DND-41 (cell line): ENCODE measurements around the gene STPG3.

Experiments used
- ATAC-seq: fragments of 200-7000 bp; cut with Tn5 transposase; 3 replicates; pipeline ENCODE4 v1.9.1; 2021; ENCODE audit warnings: low read depth; ENCODE audit not compliant: insufficient read depth
- DNase-seq: peaks from one replicate; pipeline ENCODE4 v3.0.0-alpha.2; 2020
- H2AFZ ChIP-seq: 2 replicates; pipeline ENCODE4 v1.6.0; 2012; ENCODE audit warnings: low read depth, low read length
- H3K27ac ChIP-seq: 2 replicates; pipeline ENCODE4 v1.5.1; 2012; ENCODE audit warnings: low read length, inconsistent platforms
- H3K27me3 ChIP-seq: fragments of 200-600 bp; sonication (generic); 2 replicates; pipeline ENCODE4 v1.6.0; 2012; ENCODE audit warnings: low read length, mild to moderate bottlenecking, inconsistent platforms; ENCODE audit not compliant: insufficient read depth, poor library complexity
- H3K36me3 ChIP-seq: 2 replicates; pipeline ENCODE4 v1.5.1; 2012; ENCODE audit warnings: low read length, inconsistent platforms; ENCODE audit not compliant: insufficient read depth
- H3K4me1 ChIP-seq: 2 replicates; pipeline ENCODE4 v1.5.1; 2012; ENCODE audit warnings: mild to moderate bottlenecking, low read length; ENCODE audit not compliant: insufficient read depth
- H3K4me2 ChIP-seq: 2 replicates; pipeline ENCODE4 v1.6.0; 2012; ENCODE audit warnings: mild to moderate bottlenecking, moderate library complexity, low read length, inconsistent platforms; ENCODE audit not compliant: insufficient read depth
- H3K4me3 ChIP-seq, 2 experiments: fragments of 200-600 bp in 1 of 2; shearing (Covaris generic) in 1 of 2; 2 replicates each; pipeline ENCODE4 v1.5.1; 2012 to 2016; ENCODE audit warnings: inconsistent platforms in 2 of 2, low read length in 2 of 2, mild to moderate bottlenecking in 2 of 2, low read depth in 1 of 2, moderate library complexity in 1 of 2
- H3K79me2 ChIP-seq: 2 replicates; pipeline ENCODE4 v1.6.0; 2012; ENCODE audit warnings: low read length, inconsistent platforms; ENCODE audit not compliant: insufficient read depth
- H3K9ac ChIP-seq: 2 replicates; pipeline ENCODE4 v1.6.0; 2012; ENCODE audit warnings: low read depth, mild to moderate bottlenecking, inconsistent platforms, low read length, moderate library complexity
- H3K9me3 ChIP-seq: 2 replicates; pipeline ENCODE4 v1.5.1; 2012; ENCODE audit warnings: low read length, moderate library complexity, mild to moderate bottlenecking, inconsistent platforms; ENCODE audit not compliant: insufficient read depth, severe bottlenecking
- H4K20me1 ChIP-seq: 2 replicates; pipeline ENCODE4 v1.6.0; 2012; ENCODE audit warnings: low read length; ENCODE audit not compliant: insufficient read depth
- EZH2 ChIP-seq: IDR thresholded peaks from 3 replicates; pipeline ENCODE4 v1.6.1; 2012; ENCODE audit warnings: borderline replicate concordance, low read depth, mild to moderate bottlenecking, moderate library complexity, low read length, inconsistent platforms; ENCODE audit not compliant: severe bottlenecking
- TF ChIP-seq, protein P1 (sequence below): IDR thresholded peaks from 2 replicates; pipeline ENCODE4 v1.5.1; 2012; ENCODE audit warnings: borderline replicate concordance, low read length, moderate library complexity, mild to moderate bottlenecking; ENCODE audit not compliant: poor library complexity, severe bottlenecking; ENCODE audit errors: extremely low read depth

STPG3 gene

DNA sequence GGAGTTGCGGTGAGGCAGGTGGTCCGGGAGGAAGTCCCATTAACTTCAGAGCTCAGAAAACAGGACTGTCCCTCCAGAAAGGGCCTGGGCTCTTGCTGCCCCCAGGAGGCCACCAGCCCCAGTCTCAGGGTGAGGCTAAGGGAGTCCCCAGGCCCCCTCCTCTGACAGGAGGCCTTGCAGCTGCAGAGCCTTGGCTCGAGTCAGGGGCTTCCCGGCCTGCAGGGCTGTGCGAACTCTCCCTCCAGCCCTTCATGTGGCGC, 3.2 kb upstream of the STPG3 start:
- Histone ChIP-seq H3K4me2 (no peak overlapping the region), H2AFZ (no peak overlapping the region), H3K36me3 (peaks cover 12% of the 10 kb centered on the region)

DNA sequence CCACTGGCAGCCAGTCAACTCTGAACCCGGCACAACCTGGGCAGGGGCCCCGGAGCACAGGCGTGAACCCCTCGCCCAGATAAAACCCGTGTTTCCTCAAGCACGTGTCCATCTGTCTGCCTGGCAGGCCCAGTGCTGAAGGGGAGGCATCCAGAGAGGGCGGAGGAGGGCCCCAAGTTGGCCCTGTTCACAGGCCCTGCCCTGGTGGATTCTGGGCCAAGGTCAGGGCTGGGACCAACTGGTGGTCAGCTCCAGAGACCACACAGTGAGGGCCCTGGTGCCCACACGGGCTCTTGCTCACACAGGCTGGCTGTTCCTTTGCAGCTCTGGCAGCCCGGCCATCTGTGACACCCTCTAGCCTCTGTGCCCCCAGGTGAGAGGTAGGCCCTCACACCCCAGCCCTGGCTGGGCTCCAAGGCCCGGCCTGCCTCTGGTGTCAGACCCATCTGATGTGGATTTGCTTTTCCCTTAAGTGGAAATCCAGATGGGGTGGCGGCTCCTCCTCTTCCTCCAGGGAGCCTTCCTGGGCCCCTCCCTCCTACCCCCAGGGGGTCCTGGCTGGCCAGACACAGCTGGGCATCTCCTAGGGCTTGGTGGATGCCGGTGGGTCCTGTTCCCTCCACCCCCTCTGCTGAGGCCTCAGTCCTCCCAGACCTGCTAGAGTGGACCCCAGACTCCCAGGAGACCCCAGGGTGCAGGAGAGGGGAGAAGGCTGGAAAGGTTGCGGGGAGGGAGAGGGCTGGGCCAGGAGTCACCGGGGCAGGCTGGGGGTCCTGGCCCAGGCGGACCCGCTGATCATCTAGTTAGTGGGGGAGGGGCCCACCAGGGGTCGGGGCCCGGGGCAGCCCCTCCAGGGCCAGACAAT, 525 bp upstream of the STPG3 start:
- Histone ChIP-seq H3K4me1 (peaks cover 16% of the 10 kb centered on the region), H3K9ac (no peak overlapping the region), H3K9me3 (no peaks in the 10 kb centered on the region), H2AFZ (no peak overlapping the region), H3K27me3 (no peaks in the 10 kb centered on the region), H4K20me1 (no peaks in the 10 kb centered on the region; the same call in 1 of the 2 replicates), H3K36me3 (peaks cover under 1% of the 10 kb centered on the region; the same call in 1 of the 2 replicates), H3K79me2 (peaks cover 10% of the 10 kb centered on the region), H3K4me2 (no peak overlapping the region), H3K4me3 (no peak overlapping the region), H3K27ac (no peak overlapping the region)
- ATAC-seq (no peak), DNase-seq (no peak)
- TF ChIP-seq EZH2, result no peak
- TF ChIP-seq, protein P1, sequence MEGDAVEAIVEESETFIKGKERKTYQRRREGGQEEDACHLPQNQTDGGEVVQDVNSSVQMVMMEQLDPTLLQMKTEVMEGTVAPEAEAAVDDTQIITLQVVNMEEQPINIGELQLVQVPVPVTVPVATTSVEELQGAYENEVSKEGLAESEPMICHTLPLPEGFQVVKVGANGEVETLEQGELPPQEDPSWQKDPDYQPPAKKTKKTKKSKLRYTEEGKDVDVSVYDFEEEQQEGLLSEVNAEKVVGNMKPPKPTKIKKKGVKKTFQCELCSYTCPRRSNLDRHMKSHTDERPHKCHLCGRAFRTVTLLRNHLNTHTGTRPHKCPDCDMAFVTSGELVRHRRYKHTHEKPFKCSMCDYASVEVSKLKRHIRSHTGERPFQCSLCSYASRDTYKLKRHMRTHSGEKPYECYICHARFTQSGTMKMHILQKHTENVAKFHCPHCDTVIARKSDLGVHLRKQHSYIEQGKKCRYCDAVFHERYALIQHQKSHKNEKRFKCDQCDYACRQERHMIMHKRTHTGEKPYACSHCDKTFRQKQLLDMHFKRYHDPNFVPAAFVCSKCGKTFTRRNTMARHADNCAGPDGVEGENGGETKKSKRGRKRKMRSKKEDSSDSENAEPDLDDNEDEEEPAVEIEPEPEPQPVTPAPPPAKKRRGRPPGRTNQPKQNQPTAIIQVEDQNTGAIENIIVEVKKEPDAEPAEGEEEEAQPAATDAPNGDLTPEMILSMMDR, result no peak

More for the DNA sequence above, 3.2 kb upstream of the STPG3 start:
- Histone ChIP-seq H3K4me1 (peaks cover 7% of the 10 kb centered on the region), H3K9ac (no peak overlapping the region), H4K20me1 (peaks cover 22% of the 10 kb centered on the region), H3K27ac (no peak overlapping the region), H3K27me3 (no peaks in the 10 kb centered on the region), H3K79me2 (peaks cover 2% of the 10 kb centered on the region), H3K9me3 (no peaks in the 10 kb centered on the region), H3K4me3 (no peak overlapping the region)
- DNase-seq (no peak), ATAC-seq (no peak)
- TF ChIP-seq EZH2, result no peak
- TF ChIP-seq, protein P1, result no peak

DNA sequence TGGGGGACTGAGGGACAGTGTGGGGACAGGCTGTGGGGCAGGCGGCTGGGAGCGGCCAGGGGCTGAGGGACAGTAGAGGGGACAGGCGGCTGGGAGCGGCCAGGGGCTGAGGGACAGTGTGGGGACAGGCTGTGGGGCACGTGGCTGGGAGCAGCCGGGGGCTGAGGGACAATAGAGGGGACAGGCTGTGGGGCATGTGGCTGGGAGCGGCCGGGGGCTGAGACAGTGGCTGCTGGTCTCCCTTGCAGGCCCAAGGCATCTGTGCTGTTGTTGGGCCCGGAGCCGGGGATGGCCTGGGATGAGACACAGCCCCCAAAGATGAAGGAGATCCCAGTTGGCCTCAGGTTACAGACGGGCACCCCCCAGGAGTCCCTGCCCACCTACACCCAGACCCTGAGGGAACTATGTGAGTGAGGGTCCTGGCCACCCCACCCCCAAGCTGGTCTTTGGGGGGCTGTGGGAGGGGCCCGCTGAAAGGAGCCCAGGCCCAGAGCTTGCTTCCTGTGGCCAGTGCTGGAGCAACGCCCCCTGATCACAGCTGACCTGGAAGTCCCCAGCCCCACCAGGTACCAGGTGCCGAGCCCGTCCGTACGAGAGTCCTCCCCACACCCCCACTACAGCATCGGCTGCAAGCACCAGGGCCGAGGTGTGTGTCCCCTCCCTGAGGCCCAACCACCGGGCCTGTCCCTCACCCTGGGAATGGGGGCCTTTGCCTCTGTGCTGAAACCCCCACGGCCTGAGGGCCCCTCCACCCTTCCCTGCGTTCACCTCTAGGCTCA, 593 bp downstream of the STPG3 start:
- H2AFZ ChIP-seq, result no peak overlapping the region
- H3K9me3 ChIP-seq, result no peaks in the 10 kb centered on the region
- no peak overlapping the region for H3K9ac ChIP-seq
- no peak overlapping the region for H3K4me3 ChIP-seq
- H3K36me3 ChIP-seq, result peaks cover 12% of the 10 kb centered on the region
- peaks cover 11% of the 10 kb centered on the region for H4K20me1 ChIP-seq
- TF ChIP-seq, protein P1, result no peak
- no peak overlapping the region for H3K4me2 ChIP-seq
- H3K27ac ChIP-seq, result no peak overlapping the region
- DNase-seq (no peak), ATAC-seq (no peak)
- H3K4me1 ChIP-seq, result peaks cover 26% of the 10 kb centered on the region
- no peaks in the 10 kb centered on the region for H3K27me3 ChIP-seq
- peaks cover 21% of the 10 kb centered on the region for H3K79me2 ChIP-seq
